ENCODE measurements around the gene DDHD1.

DNA sequence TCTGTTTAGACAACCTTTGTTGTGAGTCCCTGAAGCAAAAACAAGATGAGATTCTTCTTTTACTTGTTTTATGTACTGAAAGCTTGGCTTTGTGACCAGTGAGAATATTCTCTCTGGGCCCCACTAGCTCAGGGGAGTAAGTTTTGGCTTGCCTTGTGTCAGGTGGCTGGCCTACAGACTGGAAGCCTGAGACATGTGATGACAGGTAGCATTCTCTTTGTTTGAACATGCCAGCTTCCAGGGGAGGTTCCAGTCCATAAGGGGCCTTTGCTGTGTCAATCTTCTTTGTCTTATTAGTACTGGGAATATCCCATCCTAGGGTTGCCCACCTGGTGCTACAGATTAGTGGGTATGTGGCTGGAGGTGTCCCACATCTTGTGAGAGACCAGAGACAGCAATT, 136.2 kb downstream of the DDHD1 start:
- TF ChIP-seq, protein P1, sequence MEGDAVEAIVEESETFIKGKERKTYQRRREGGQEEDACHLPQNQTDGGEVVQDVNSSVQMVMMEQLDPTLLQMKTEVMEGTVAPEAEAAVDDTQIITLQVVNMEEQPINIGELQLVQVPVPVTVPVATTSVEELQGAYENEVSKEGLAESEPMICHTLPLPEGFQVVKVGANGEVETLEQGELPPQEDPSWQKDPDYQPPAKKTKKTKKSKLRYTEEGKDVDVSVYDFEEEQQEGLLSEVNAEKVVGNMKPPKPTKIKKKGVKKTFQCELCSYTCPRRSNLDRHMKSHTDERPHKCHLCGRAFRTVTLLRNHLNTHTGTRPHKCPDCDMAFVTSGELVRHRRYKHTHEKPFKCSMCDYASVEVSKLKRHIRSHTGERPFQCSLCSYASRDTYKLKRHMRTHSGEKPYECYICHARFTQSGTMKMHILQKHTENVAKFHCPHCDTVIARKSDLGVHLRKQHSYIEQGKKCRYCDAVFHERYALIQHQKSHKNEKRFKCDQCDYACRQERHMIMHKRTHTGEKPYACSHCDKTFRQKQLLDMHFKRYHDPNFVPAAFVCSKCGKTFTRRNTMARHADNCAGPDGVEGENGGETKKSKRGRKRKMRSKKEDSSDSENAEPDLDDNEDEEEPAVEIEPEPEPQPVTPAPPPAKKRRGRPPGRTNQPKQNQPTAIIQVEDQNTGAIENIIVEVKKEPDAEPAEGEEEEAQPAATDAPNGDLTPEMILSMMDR (conservative IDR thresholded peaks at IDR 0.05; ENCODE audit: low read length) = no peak
- no peak for TF ChIP-seq EZH2phosphoT487 (IDR thresholded peaks at IDR 0.05; ENCODE audit: borderline replicate concordance)
